NCI-H2081 treated with DMSO at 0.1 percent for 48 hours (cell line): ENCODE data around the gene ZNF346.
"Not testable (repeated sequence)": the region's sequence is repeated elsewhere in the genome, so short reads cannot be mapped to it uniquely, and the experiment has no call there.

Experiments
- DNase-seq: peaks from one replicate; lab custom pipeline; 2025; lab: John Stamatoyannopoulos, UW

Gene ZNF346, protein sequence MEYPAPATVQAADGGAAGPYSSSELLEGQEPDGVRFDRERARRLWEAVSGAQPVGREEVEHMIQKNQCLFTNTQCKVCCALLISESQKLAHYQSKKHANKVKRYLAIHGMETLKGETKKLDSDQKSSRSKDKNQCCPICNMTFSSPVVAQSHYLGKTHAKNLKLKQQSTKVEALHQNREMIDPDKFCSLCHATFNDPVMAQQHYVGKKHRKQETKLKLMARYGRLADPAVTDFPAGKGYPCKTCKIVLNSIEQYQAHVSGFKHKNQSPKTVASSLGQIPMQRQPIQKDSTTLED

DNA sequence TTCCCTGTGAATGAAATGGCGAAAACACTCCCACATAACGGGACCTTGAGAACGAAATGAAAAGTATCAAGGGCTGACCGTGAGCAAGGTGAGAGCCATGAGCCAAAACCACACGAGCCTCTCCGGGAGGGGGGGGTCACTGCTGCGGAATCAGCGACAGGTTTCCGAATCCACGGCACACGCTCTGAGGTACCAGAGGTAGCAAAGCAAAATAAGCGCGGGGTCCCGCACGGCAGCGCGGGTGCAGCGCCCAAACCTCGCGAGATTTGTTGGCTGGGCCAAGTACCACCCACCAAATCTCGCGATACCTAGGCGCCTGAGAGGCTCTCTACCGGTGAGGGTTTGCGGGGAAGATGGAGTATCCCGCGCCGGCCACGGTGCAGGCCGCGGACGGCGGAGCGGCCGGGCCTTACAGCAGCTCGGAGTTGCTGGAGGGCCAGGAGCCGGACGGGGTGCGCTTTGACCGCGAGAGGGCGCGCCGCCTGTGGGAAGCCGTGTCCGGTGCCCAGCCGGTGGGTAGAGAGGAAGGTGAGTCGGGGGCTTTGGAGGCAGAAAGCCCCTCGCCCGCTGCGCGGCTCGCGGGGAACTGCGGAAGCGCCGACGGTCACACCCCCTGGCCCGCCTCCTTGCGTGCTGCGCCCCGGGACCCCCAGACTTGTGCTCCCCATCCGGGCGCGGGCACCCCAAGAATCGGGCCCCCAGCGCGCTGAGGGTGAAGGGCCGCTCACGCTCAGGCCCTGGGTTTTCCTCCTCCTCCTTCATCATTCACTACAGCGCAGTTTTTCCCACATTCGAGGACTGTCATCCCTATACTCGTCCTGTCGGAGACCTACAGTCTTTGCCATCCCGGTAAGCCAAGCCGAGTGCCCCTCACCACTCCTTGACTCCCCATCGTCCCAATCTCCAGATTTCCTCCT, at the start of gene ZNF346:
Gene ZNF346 (plus strand): TSS at position 311 of the 917 bp plus-strand sequence. CDS start 43 bp downstream, at position 354.
- DNase-seq, result peak; percentile 78

DNA sequence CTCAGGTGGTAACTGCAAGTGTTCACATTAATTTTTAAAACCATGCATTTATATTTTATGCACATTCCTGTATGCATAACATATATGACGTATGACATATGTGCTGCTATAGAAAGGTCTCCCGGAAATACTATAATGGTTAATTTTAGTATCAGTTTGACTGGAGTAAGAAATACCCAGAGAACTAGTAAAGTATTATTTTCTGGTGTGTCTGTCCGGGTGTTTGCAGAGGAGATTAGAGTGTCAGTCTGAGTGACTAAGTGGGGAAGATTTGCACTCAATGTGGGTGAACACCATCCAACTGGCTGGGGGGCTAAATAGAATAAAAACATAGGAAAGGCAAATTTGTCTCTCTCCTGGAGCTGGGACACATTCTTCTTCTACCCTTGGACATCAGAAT, 42.8 kb upstream of the ZNF346 start:
- DNase-seq, result no peak

DNA sequence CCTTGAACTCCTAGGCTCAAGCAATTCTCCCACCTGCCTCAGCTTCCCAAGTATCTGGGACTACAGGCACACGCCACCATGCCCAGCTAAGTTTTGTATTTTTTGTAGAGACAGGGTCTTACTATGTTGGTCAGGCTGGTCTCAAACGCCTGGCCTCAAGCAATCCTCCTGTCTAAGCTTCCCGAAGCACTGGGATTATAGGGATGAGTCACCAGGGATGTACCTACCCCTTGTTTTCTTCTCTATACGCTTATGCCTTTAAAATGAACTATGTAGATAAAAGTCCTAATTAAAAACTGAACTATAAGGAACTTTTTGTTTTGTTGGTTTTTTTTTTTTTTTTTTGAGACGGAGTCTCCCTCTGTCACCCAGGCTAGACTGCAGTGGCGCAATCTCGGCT, 41.7 kb upstream of the ZNF346 start:
- no peak for DNase-seq

DNA sequence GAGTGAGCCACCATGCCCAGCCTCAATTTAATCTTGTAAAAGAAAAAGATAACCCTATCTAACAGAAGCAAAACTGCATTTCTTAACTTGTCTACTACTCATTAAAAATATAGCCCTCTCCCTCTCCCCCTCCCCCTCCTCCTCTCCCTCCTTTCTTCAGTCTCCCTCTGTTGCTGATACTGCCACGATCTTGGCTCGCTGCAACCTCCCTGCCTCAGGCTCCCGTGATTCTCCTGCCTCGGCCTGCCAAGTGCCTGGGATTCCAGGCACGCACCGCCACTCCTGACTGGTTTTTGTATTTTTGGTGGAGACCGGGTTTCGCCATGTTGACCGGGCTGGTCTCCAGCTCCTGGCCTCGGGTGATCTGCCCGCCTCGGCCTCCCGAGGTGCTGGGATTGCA, 39.4 kb upstream of the ZNF346 start:
- DNase-seq, result not testable (repeated sequence)

DNA sequence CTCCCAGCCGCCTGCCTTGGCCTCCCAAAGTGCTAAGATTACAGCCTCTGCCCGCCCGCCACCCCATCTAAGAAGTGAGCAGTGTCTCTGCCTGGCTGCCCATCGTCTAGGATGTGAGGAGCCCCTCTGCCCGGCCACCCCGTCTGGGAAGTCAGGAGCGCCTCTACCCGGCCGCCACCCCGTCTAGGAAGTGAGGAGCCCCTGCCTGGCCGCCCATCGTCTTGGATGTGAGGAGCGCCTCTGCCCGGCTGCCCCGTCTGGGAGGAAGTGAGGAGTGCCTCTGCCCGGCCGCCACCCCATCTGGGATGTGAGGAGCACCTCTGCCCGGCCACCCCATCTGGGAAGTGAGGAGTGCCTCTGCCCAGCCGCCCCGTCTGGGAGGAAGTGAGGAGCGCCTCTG, 38.9 kb upstream of the ZNF346 start:
- not testable (repeated sequence) for DNase-seq

DNA sequence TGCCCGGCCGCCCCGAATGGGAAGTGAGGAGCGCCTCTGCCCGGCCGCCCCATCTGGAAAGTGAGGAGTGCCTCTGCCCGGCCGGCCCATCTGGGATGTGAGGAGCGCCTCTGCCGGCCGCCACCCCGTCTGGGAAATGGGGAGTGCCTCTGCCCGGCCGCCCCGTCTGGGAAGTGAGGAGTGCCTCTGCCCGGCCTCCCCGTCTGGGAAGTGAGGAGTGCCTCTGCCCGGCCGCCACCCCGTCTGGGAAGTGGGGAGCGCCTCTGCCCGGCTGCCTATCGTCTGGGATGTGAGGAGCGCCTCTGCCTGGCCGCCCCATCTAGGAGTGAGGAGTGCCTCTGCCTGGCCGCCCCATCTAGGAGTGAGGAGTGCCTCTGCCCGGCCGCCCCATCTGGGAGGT, 38.3 kb upstream of the ZNF346 start:
- DNase-seq, result not testable (repeated sequence)

DNA sequence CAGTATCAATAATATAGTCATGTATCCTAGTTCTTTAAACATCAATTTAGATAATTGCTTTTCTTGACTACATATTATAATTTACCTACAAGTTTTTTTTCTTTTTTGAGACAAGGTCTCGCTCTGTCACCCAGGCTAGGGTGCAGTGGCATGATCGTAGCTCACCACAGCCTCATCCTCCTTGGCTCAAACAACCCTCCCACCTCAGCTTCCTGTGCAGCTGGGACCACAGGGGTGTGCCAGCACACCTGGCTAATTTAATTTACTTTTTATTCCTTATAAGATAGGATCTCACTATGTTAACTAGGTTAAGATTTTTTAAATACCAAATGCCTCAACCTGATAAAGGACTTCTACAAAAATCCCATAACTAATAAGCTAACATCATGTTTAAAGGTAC, 37.0 kb upstream of the ZNF346 start:
- no peak for DNase-seq

DNA sequence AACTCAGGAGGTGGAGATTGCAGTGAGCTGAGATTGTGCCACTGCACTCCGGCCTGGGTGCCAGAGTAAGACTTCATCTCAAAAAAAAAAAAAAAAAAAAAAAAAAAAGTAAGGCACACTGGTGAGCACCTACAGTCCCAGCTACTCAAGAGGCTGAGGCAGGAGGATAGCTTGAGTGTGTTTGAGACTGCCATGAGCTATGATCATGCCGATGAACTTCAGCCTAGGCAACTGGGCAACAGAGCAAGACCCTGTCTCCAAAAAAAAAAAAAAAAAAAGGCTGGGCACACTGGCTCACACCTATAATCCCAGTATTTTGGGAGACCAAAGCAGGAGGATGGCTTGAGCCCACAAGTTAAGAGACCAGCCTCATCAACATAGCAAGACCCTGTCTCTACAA, 36.2 kb upstream of the ZNF346 start:
- DNase-seq, result no peak

DNA sequence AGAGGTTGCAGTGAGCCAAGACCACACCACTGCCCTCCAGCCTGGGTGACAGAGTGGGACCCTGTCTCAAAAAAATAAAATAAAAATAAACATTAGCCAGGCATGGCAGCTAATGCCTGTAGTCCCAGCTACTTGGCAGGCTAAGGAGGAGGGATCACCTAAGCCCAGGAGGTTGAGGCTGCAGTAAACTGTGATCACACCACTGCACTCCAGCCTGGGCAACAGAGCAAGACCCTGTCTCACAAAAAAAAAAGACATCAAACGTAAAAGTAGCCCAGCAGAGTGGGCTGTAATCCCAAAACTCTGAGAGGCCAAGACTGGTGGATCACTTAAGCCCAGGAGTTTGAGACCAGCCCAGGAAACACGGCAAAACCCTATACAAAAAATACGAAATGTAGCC, 34.9 kb upstream of the ZNF346 start:
- no peak for DNase-seq

DNA sequence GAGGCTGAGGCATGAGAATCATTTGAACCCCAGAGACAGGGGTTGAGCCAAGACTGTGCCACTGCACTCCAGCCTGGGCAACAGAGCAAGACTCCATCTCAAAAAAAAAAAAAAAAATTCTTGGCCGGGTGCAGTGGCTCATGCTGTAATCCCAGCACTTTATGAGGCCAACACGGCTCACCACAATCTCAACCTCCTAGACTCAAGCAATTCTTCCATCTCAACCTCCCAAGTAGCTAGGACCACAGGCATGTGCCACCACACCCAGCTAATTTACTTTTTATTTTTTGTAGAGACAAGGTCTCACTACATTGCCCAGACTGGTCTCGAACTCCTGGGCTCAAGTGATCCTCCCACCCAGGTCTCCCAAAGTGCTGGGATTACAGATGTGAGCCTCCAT, 29.4 kb upstream of the ZNF346 start:
- DNase-seq, result not testable (repeated sequence)

DNA sequence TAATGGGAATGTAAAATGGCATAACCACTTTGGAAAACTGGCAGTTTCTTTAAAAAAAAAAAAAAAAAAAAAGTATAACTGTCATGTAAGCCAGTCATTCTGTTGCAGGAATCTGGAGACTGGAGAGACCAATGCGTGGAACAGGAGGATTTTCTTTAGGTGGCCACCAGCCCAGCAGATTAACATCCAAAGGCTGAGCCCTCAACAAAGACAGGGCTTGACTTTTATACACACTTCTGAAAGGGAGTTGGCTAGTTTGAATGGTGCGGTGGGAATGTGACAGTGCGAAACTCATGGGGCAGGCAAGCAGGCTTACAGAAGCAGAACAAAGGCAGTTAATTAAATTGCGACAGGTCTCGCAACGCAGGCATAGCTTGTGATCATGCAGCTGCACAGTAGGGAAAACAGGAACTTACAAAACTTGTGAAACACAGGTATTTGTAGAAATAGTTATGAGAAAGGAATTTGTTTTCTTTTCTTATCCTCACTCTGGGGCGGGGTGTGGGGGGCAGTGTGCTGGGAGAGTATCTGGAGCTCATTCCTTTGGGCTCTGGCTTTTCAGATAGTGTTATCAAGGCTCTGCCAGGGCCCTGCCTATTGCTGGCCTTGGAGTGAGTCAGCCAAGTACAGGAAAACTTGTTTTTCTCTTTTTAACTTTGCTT, 27.9 kb upstream of the ZNF346 start:
- no peak for DNase-seq

DNA sequence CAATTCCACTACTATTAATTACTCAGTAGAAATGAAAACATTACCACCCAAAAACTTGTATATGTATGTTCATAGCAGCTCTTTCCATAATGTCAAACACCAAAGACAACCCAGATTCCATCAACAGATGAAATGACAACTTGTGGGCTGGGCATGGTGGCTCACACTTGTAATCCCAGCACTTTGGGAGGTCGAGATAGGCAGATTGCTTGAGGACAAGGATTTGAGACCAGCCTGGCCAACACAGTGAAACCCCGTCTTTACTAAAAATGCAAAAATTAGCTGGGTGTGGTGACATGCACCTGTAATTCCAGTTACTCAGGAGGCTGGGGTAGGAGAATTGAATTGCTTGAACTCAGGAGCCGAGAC, 27.4 kb upstream of the ZNF346 start:
- DNase-seq, result no peak

DNA sequence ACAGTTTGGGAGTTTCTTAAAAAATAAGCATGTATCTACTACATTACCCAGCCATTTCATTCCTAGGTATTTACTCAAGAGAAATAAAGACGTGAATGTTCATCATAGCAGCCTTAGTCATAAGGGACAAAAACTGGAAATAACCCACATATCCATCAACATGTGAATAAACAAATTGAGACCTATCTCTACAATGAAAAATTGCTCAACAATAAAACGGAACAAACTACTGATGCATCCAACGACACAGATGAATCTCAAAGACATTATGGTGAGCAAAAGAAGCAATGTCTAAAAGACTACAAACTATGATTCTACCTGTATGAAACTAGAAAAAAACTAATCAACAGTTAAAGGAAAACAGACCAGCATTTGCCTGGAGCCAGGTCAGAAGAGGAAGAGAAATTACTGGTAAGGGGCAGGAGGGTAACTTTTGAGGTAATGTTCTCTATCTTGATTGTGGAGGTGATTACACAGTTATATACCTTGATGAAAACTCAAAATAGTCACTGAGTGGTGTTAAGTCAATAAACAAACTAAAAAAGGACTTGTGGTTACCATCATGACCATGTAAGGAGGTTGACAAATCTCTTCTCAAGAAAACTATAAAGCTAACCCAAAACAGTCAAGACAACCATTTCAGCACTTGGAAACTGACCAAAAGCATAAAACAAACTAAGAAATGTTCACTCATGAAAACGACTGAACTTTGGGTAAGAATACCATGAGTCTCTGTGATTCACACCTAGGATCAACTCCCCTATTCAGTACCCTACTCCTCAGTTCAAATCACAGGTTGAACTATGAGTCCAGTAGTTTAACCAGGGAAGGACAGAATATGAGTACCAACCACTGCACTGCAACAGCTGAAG, 26.4 kb upstream of the ZNF346 start:
- no peak for DNase-seq

DNA sequence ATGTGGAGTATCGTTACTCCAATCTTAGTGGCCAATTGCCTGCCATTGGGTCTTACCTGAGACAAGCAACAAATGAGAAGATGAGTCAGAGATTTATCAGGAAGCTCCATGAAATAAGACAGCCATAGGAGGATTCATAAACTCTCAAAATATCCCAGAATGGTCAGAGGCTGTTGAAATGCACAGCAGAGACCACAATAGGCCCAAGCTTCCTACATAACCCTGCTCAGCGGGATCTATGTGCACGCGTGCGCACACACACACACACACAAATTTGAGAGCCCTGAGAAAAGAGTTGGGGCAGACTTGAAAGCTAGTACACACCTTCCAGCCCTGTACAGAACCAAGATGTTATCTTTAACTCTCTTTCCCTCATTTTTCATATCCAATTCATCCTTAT, 25.7 kb upstream of the ZNF346 start:
- no peak for DNase-seq

DNA sequence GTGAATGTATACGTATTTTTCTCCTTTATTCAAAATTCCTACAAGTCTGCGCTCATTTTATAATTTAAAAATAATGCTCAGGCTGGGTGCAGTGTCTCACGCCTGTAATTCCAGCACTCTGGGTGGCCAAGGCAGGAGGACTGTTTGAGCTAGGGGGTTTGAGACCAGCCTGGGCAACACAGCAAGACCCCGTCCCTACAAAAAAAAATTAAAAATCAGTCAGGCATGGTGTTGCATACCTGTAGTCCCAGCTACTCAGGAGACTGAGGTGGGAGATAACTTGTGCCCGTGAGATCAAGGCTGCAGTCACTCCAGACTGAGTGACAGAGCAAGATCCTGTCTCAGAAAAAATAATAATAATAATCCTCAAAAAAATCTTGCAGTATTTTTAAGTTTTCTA, 23.7 kb upstream of the ZNF346 start:
- no peak for DNase-seq

DNA sequence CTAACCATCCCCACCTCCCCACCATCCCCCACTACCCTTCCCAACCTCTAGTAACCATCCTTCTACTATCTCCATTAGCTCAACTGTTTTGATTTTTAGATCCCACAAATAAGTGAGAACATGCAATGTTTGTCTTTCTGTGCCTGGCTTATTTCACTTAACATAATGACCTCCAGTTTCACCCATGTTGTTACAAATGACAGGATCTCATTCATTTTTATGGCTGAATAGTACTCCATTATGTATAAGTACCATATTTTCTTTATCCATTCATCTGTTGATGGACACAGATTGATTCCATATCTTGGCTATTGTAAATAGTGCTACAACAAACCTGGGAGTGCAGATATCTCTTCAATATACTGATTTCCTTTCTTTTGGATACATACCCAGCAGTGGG, 23.0 kb upstream of the ZNF346 start:
- DNase-seq, result not testable (repeated sequence)

DNA sequence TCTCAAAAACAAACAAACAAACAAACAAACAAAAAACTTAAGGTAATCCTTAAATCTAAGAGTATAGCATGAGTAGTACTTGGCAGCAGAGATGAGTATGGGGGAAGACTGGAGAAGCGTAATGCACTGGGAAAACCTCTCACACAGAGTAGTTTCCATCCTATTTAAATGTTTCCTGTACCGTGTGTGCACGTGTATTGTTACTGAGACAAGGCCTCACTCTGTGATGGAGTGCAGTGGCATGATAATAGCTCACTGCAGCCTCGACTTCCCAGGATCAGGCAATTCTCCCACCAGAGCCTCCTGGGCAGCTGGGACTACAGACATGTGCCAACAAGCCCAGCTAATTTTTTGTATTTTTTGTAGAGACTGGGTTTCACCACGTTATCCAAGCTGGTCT, 18.8 kb upstream of the ZNF346 start:
- DNase-seq, result no peak

DNA sequence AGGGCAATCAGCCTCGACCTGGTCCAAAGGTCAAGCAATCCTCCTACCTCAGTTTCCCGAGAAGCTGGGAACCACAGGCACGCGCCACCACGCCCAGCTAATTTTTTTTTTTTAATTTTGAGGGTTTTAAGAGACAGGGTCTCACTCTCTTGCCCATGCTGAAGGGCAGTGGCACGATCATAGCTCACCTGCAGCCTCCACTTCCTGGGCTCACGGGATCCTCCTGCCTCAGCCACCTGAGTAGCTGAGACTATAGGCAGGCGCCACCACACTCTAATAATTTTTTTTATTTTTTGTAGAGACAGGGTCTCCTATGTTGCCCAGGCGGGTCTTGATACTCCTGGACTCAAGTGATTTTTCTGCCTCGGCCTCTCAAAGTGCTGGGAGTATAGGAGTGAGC, 17.5 kb upstream of the ZNF346 start:
- DNase-seq, result no peak

DNA sequence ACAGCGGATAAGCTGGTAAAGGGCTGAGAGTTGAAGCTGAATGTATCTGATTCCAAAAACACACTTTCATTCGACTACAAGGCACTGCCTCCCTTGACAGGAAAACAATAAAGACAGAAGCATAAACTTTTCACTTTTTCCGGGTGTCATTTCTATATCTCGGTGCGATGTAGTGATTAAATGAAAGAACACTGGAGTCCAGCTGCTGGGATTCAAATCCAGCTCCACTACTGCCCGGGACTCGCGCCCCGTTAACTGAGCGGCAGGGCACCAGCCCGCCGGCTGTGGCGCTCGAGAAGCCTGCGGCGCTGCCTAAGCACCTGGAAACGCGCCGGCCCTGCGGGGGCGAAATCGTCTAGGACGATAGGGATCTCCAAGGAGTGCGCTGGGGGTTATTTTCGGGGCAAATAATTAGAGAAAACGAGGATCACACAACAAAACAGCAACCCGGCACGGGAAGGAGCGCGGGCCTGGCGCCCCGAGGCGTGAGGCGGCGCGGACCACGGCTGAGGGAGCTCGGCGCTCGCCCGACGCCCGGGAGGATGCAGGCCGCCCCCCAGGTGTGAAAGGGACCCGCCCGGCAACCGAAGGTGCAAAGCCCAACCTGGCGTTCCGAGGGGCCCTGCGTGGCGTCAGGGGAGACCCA, 16.8 kb upstream of the ZNF346 start:
- DNase-seq, result no peak

DNA sequence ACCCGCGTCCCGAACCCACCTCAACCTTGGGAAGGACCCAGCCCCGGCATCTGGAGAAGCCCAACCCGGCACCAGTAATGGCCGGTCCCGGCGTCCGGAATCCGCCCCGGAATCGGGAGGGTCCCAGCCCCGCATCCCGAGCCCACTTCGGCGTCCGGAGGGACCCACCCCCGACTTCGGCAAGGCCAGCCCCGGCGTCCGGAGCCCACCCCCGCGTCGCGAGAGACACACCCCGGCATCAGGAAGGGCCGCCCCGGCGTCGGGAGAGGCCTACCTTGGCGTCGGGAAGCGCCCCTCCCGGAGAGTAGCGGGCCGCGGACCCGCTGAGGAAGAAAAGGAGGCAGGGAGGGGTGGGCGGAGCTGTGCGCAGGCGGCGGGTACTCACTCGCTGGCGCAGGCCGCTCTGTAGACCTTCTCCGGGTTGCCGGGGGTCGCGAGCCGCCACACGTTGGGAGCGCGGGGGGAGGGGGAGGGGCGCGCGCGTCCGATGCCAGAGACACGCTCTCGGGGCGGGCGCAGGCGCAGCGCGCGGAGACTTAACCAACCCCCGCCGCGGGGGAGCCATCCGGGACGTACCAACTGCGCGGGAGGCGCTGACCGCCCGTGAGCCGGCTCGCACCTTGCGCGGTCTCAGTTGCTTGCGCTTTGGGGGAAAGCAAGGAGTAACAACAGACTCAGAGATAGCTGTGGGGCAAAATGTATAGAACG, 16.1 kb upstream of the ZNF346 start, which contains the start of gene UIMC1:
Gene UIMC1 (minus strand): TSS at position 515 of the 708 bp plus-strand sequence. CDS start 24,164 bp downstream, outside the sequence.
- DNase-seq, result peak; percentile 61

DNA sequence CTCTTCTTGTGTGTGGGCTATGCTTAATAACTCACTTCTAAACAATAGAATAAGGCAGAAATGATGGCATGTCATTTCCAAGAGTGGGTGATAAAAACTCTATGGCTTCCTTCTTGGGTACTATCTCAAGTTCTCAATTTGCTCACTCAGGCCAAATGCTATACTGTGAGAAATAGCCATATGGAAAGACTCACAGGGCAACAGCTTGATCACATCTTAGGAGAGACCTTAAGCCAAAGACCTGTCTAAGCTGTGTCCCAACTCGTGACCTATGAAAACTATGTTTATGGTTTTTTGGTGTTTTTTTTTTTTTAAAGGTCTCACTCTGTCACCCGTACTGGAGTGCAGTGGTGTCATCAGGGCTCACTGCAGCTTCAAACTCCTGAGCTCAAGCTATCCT, 13.8 kb upstream of the ZNF346 start:
- DNase-seq, result no peak
